ENCODE results near the gene GALK2.

- no peak for TF ChIP-seq MAX (IDR thresholded peaks at IDR 0.05)
- no peak for TF ChIP-seq CTCF (IDR thresholded peaks at IDR 0.05)
- no peak for TF ChIP-seq CEBPB (IDR thresholded peaks at IDR 0.05)
- no peak for TF ChIP-seq NFE2L2 (conservative IDR thresholded peaks at IDR 0.05; ENCODE audit: low read length)
- TF ChIP-seq CBX2 (IDR thresholded peaks at IDR 0.05; ENCODE audit: borderline replicate concordance, low read depth): no peak
- TF ChIP-seq EP300 (IDR thresholded peaks at IDR 0.05): no peak
- no peak for TF ChIP-seq RAD21 (conservative IDR thresholded peaks at IDR 0.05 in 1 of 2, IDR thresholded peaks at IDR 0.05 in 1 of 2)
- no peak for TF ChIP-seq USF2 (IDR thresholded peaks at IDR 0.05)
- TF ChIP-seq ZSCAN20 (CRISPR knock-in tag; IDR thresholded peaks at IDR 0.05): no peak
- no peak for TF ChIP-seq SMC3 (IDR thresholded peaks at IDR 0.05)
- TF ChIP-seq HMGXB4 (CRISPR knock-in tag; IDR thresholded peaks at IDR 0.05; ENCODE audit: borderline replicate concordance): no peak
- no peak for TF ChIP-seq POLR2A (IDR thresholded peaks at IDR 0.05; ENCODE audit: low read length)
- TF ChIP-seq E2F6 (IDR thresholded peaks at IDR 0.05; ENCODE audit: borderline replicate concordance, low read depth): no peak
- TF ChIP-seq ZC3H11A (IDR thresholded peaks at IDR 0.05): no peak
Measured at GRCh38 chr15:49182128-49182527, 12.1 kb downstream of the GALK2 start.
